ENCODE data around the gene PTPRM.

The PTPRM gene

DNA sequence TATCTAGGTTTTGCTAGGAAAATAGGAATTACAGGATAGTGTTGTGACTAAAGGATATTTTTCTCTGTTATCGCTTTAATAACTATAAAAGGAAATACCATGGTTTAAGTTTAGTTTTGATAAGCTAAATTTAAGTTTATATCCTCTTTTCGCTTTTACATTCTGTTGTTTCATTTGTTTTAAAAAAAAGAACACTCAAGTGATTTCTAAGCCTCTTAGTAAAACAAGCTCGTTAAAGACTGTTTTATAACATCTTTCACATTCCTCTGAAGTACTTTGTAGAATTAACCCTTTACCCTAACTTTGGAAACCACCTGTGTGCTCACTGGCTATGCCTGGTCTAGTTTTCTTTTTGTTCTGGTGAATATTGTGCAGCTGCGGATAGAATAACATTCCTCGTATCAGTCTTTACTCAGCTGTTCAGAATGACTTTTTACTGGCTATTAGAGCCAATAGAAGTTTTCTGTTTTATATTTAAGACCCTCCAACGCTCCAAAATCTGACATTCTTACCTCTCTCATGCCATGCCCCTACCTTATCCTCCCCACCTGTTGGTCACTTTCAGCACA is 183.1 kb downstream of the PTPRM start:
- Histone ChIP-seq H3K27me3 (ENCODE audit: control insufficient read depth, insufficient read depth, low read length) (no peaks in the 10 kb centered on the region), H3K4me3 (ENCODE audit: low read length) (no peak overlapping the region), H3K4me1 (ENCODE audit: control insufficient read depth, insufficient read depth, low read length) (peaks cover 7% of the 10 kb centered on the region), H3K27ac (ENCODE audit: low read length) (no peak overlapping the region), H3K9me3 (ENCODE audit: control insufficient read depth, insufficient read depth, low read length) (no peaks in the 10 kb centered on the region), H3K36me3 (ENCODE audit: control insufficient read depth, insufficient read depth, low read length) (no peaks in the 10 kb centered on the region)
- no CpG with 5 or more reads among the region's 6 CpGs for WGBS (ENCODE audit: insufficient coverage, insufficient read length)
- DNase-seq (ENCODE audit: low read depth, low spot score): no peak

DNA sequence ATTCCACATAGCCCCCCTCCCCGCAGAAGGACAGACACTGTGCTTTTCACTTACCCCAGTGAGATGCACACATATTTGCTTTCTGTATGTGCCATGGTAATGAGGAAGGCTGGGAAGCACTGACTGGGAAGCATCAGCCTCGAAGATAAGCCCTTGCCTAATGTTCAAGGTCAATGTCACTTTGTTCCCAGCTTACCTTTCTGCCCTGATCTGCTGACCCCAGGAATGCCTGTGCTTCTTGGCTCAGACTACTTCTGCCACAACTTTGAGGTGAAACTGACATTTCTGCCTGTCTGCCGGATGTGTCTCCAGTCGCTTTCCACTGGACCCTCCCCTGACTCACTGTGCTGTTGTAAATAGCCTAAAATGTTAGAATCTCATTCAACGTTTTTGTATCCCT is 183.8 kb downstream of the PTPRM start:
- no peak for DNase-seq (ENCODE audit: low read depth, low spot score)
- Histone ChIP-seq H3K27ac (ENCODE audit: low read length) (no peak overlapping the region), H3K4me3 (ENCODE audit: low read length) (no peak overlapping the region), H3K4me1 (ENCODE audit: control insufficient read depth, insufficient read depth, low read length) (peaks cover 7% of the 10 kb centered on the region), H3K36me3 (ENCODE audit: control insufficient read depth, insufficient read depth, low read length) (no peaks in the 10 kb centered on the region), H3K9me3 (ENCODE audit: control insufficient read depth, insufficient read depth, low read length) (no peaks in the 10 kb centered on the region), H3K27me3 (ENCODE audit: control insufficient read depth, insufficient read depth, low read length) (no peaks in the 10 kb centered on the region)
- no CpG with 5 or more reads among the region's 5 CpGs for WGBS (ENCODE audit: insufficient coverage, insufficient read length)

DNA sequence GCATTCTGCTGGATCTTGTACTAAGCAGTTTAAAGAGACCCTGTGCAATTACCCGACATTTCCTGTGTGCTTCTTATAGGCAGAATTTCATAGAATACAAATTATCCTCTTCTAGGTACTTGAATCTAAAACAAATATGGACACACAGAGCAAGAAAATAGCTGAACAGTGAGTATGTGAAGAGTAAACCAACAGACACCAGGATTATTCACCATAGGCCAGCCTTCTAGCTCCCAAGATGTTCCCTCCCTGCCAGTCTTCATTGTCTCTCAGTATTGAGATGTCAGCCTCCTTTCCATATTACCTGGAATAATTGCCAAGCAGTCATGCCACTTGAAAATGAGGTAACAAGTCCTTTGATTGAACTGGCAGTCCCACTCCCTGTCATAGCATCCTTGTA is 187.1 kb downstream of the PTPRM start:
- no CpG with 5 or more reads among the region's 1 CpG for WGBS (ENCODE audit: insufficient coverage, insufficient read length)
- Histone ChIP-seq H3K27ac (ENCODE audit: low read length) (no peak overlapping the region), H3K9me3 (ENCODE audit: control insufficient read depth, insufficient read depth, low read length) (no peaks in the 10 kb centered on the region), H3K36me3 (ENCODE audit: control insufficient read depth, insufficient read depth, low read length) (no peaks in the 10 kb centered on the region), H3K4me1 (ENCODE audit: control insufficient read depth, insufficient read depth, low read length) (peaks cover 7% of the 10 kb centered on the region), H3K27me3 (ENCODE audit: control insufficient read depth, insufficient read depth, low read length) (no peaks in the 10 kb centered on the region), H3K4me3 (ENCODE audit: low read length) (no peak overlapping the region)
- no peak for DNase-seq (ENCODE audit: low read depth, low spot score)

DNA sequence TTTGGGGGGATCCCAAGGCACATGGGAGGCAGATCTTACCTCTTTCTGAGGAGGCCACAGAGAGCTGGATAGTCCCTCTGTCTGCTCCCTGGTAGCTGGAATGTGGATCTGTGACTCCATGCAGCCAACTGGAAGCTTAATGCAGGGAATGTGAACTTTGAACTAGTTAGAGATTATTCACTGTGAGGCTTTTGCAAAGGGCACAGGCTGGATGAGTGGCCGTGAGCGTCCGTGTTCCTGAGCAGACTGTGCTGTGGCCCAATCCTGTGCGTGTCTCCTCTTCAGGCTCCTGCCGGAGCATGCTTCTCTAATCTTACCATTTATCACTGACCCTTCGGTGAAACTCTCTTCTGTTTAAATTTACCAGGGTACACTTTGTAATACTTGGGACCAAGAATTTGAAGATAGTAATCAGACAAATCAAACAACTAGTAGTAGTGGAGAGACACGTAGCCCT is 187.6 kb downstream of the PTPRM start:
- Histone ChIP-seq H3K27ac (ENCODE audit: low read length) (no peak overlapping the region), H3K27me3 (ENCODE audit: control insufficient read depth, insufficient read depth, low read length) (no peaks in the 10 kb centered on the region), H3K36me3 (ENCODE audit: control insufficient read depth, insufficient read depth, low read length) (no peaks in the 10 kb centered on the region), H3K4me1 (ENCODE audit: control insufficient read depth, insufficient read depth, low read length) (peaks cover 5% of the 10 kb centered on the region; the same call in 1 of the 2 replicates), H3K9me3 (ENCODE audit: control insufficient read depth, insufficient read depth, low read length) (no peaks in the 10 kb centered on the region), H3K4me3 (ENCODE audit: low read length) (no peak overlapping the region)
- no peak for DNase-seq (ENCODE audit: low read depth, low spot score)
- no CpG with 5 or more reads among the region's 7 CpGs for WGBS (ENCODE audit: insufficient coverage, insufficient read length)

DNA sequence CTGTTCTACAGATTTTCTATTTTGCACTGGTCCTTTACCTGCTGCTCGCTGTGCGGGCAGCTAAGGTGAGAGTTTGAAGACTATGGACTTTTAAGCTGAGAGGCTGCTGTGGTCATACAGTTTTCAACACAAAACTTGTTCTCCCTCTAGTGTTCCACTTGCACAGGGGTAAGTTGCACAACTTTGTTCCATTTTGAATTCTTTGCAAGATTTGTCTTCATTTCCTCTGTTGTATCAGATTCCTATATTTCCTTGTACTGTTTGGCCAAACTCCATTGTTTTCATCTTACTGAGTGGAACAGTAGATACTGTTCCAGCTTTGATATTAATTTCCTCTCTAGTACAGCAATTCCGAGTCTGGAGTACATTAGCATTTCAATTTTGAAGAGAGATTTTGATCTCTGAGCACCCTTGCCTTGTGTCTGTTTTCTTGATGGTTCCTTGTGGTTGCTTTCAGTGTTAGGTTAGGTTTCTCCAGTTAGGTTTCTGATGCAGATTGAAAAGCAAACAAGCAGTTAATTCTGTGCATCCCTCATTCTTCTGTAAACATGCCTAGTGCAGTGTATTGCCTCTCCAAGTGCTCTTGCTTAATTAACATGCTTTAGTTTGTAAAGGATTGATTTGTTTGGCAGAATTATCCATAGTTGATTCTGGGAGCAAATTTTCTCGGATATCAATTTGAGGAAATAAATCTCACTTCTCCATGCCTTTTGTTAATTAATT is 188.8 kb downstream of the PTPRM start:
- Histone ChIP-seq H3K4me3 (ENCODE audit: low read length) (no peak overlapping the region), H3K4me1 (ENCODE audit: control insufficient read depth, insufficient read depth, low read length) (peaks cover 2% of the 10 kb centered on the region; the same call in 1 of the 2 replicates), H3K36me3 (ENCODE audit: control insufficient read depth, insufficient read depth, low read length) (no peaks in the 10 kb centered on the region), H3K9me3 (ENCODE audit: control insufficient read depth, insufficient read depth, low read length) (no peaks in the 10 kb centered on the region), H3K27ac (ENCODE audit: low read length) (no peak overlapping the region), H3K27me3 (ENCODE audit: control insufficient read depth, insufficient read depth, low read length) (no peaks in the 10 kb centered on the region)
- WGBS (ENCODE audit: insufficient coverage, insufficient read length): no CpG with 5 or more reads among the region's 4 CpGs
- no peak for DNase-seq (ENCODE audit: low read depth, low spot score)

DNA sequence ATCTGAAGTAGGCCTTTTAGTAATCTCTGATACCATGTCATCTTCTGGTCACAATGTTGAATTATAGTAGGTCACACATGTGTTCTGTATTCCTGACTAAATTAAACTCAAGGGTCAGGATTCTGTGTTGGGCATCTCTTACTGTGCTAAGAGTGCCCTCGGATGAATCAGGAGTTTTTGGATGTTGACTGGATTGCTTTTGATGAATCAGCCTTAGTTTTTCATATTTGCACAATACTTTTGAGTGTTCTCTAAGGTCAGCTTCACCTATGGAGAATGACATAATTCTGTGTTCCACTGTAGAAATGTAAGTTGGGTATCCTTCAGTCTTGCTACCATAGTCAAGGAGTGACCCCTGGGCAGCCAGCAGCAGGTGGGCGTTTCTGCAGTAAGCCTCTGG is 190.1 kb downstream of the PTPRM start:
- Histone ChIP-seq H3K27ac (ENCODE audit: low read length) (no peak overlapping the region), H3K4me3 (ENCODE audit: low read length) (no peak overlapping the region), H3K36me3 (ENCODE audit: control insufficient read depth, insufficient read depth, low read length) (no peaks in the 10 kb centered on the region), H3K4me1 (ENCODE audit: control insufficient read depth, insufficient read depth, low read length) (no peaks in the 10 kb centered on the region), H3K9me3 (ENCODE audit: control insufficient read depth, insufficient read depth, low read length) (no peaks in the 10 kb centered on the region), H3K27me3 (ENCODE audit: control insufficient read depth, insufficient read depth, low read length) (no peaks in the 10 kb centered on the region)
- no CpG with 5 or more reads among the region's 2 CpGs for WGBS (ENCODE audit: insufficient coverage, insufficient read length)
- no peak for DNase-seq (ENCODE audit: low read depth, low spot score)

DNA sequence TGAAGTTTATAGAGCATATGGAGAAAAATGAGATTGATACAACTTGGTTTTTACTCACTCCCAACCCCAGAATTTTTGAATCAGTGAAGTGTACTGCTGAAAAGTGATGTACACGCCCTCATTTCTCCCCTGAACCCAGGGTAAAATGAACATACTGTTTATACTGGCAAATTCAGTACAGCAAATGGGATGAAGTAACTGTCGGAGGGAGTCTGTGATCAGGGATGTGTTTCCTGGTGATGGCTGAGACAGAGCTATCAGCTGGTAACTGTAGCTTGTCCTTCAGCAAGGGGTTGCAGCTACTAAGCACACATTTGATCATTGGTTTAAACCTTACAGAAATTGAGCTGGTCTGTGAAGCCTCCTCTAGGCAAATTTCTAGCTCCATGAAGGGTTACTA is 191.6 kb downstream of the PTPRM start:
- H3K27ac ChIP-seq (ENCODE audit: low read length): no peak overlapping the region
- no peak for DNase-seq (ENCODE audit: low read depth, low spot score)
- no CpG with 5 or more reads among the region's 2 CpGs for WGBS (ENCODE audit: insufficient coverage, insufficient read length)
- H3K27me3 ChIP-seq (ENCODE audit: control insufficient read depth, insufficient read depth, low read length): no peaks in the 10 kb centered on the region
- H3K4me3 ChIP-seq (ENCODE audit: low read length): no peak overlapping the region
- no peaks in the 10 kb centered on the region for H3K4me1 ChIP-seq (ENCODE audit: control insufficient read depth, insufficient read depth, low read length)
- H3K36me3 ChIP-seq (ENCODE audit: control insufficient read depth, insufficient read depth, low read length): no peaks in the 10 kb centered on the region
- no peaks in the 10 kb centered on the region for H3K9me3 ChIP-seq (ENCODE audit: control insufficient read depth, insufficient read depth, low read length)

DNA sequence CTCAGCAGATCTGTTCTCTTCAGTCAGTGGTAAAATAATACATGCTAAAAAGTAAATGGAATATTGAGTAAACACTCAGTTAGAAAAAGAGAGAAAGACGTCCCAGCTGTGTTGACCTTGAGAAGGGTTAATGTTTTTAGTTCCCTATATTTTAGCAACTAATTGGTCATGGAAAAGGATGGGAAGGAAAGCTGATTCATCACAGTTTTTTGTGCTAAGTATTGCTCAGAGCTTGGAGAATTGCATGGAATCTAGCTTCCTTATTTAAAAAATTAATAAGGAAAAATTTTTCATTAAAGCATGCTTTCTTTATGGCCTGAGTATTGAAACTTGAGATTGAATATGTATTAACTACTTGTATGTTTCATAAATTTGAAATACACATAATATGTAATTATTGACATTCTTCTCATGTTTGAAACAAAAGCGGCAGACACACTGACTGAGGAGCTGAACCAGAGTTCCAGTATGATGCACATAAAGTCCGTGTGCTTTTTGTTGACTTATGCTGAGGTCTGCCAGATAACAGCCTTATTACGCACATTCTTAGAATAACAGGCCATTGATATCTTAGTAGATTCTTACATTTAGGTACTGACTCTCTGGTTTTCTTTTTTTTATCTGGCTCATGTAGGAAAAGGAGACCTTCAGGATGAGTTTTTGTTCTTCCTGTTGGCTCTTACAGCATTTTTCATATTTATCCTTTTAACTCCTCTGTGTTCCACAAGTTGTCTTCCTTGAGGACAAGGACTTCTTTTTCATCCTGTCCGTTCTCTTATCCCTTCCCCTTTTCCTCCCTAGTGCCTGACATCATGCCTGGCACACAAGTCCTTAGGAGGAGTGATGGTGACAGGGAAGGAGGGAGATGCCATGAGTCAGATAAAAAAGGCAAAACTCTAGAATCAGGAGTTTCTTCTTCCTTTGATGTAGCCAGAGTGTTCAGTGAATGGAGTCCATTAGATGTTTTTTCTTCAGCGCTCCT is 194.1 kb downstream of the PTPRM start:
- no peak for DNase-seq (ENCODE audit: low read depth, low spot score)
- no peaks in the 10 kb centered on the region for H3K27me3 ChIP-seq (ENCODE audit: control insufficient read depth, insufficient read depth, low read length)
- WGBS (ENCODE audit: insufficient coverage, insufficient read length): no CpG with 5 or more reads among the region's 6 CpGs
- no peak overlapping the region for H3K27ac ChIP-seq (ENCODE audit: low read length)
- no peak overlapping the region for H3K4me3 ChIP-seq (ENCODE audit: low read length)
- H3K36me3 ChIP-seq (ENCODE audit: control insufficient read depth, insufficient read depth, low read length): no peaks in the 10 kb centered on the region
- H3K9me3 ChIP-seq (ENCODE audit: control insufficient read depth, insufficient read depth, low read length): no peaks in the 10 kb centered on the region
- no peaks in the 10 kb centered on the region for H3K4me1 ChIP-seq (ENCODE audit: control insufficient read depth, insufficient read depth, low read length)

DNA sequence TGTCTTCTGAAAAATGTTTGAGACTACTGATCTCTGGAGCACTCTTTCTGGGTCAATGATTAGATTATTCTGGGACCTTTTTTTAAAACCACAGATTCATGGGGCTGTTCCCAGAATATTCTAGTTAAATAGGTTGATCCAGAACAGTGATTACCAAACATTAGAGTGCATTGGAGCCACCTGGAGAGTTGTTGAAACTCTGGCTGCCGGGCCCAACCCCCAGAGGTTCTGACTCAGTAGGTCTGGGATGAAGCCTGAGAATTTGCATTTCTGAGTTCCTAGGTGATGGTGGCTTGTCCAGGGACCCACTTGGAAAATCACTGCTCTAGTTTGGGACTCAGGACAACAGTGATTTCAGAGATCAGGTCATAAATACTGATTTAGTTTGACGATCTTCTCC is 197.3 kb downstream of the PTPRM start:
- no peak for DNase-seq (ENCODE audit: low read depth, low spot score)
- Histone ChIP-seq H3K4me3 (ENCODE audit: low read length) (no peak overlapping the region), H3K36me3 (ENCODE audit: control insufficient read depth, insufficient read depth, low read length) (no peaks in the 10 kb centered on the region), H3K27me3 (ENCODE audit: control insufficient read depth, insufficient read depth, low read length) (no peaks in the 10 kb centered on the region), H3K27ac (ENCODE audit: low read length) (no peak overlapping the region), H3K9me3 (ENCODE audit: control insufficient read depth, insufficient read depth, low read length) (no peaks in the 10 kb centered on the region), H3K4me1 (ENCODE audit: control insufficient read depth, insufficient read depth, low read length) (no peaks in the 10 kb centered on the region)
- WGBS (ENCODE audit: insufficient coverage, insufficient read length): no CpG with 5 or more reads among the region's 2 CpGs

DNA sequence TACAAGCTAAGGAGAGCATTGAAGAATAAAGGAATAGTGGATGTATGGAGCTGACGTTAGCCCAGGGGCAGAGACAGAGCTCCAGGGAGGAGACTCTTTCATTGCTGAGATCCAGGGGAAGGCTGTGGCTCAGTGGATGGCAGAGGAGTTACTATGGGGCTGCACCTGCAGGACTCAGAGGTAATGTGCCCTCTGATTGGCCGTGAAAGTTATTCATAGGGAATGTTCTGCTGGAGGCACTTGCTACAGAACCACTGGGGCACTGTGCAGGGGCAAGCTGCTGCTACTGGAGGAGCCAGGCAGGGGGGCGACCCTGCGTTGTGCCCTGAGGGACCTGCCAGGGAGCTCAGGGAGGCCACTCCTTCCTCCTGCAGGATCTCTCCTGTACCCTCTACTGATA is 199.2 kb downstream of the PTPRM start:
- Histone ChIP-seq H3K36me3 (ENCODE audit: control insufficient read depth, insufficient read depth, low read length) (no peaks in the 10 kb centered on the region), H3K27ac (ENCODE audit: low read length) (no peak overlapping the region), H3K4me3 (ENCODE audit: low read length) (no peak overlapping the region), H3K4me1 (ENCODE audit: control insufficient read depth, insufficient read depth, low read length) (no peaks in the 10 kb centered on the region), H3K27me3 (ENCODE audit: control insufficient read depth, insufficient read depth, low read length) (no peaks in the 10 kb centered on the region), H3K9me3 (ENCODE audit: control insufficient read depth, insufficient read depth, low read length) (no peaks in the 10 kb centered on the region)
- no peak for DNase-seq (ENCODE audit: low read depth, low spot score)
- WGBS (ENCODE audit: insufficient coverage, insufficient read length): no CpG with 5 or more reads among the region's 4 CpGs

Data from iPS DF 6.9 (cell line).